Stomach (tissue), 9 donors: ENCODE data around the gene LAMTOR2. TPM values are rescaled to one million over a fixed set of nuclear protein-coding genes. Genes with fewer than 3 reads are reported as not detected.

Source experiments
- DNase-seq, 2 donors: peaks; one replicate each; pipeline versions ENCODE4 v3.0.0 to v3.0.0-alpha.2; 2013 to 2019
- H3K27ac ChIP-seq, 5 donors: fragments of 200-600 bp in 4 of 5; sonication (generic) in 4 of 5; one replicate each; pipeline ENCODE4 v1.5.1; 2013 to 2019; ENCODE audit warnings: mild to moderate bottlenecking in 1 of 5, moderate library complexity in 1 of 5
- H3K27me3 ChIP-seq, 3 donors: fragments of 200-600 bp; sonication (generic); one replicate each; pipeline ENCODE4 v1.5.1; 2017 to 2019; ENCODE audit warnings: mixed run types in 1 of 3
- H3K36me3 ChIP-seq, 4 donors: fragments of 200-600 bp; sonication (generic); 1 replicate in 3 of 4; 2 replicates in 1 of 4; pipeline ENCODE4 v1.5.1; 2016 to 2019
- H3K4me1 ChIP-seq, 4 donors: fragments of 200-600 bp; sonication (generic); one replicate each; pipeline ENCODE4 v1.5.1; 2016 to 2019
- H3K4me3 ChIP-seq, 4 donors: fragments of 200-600 bp; sonication (generic) in 3 of 4; one replicate each; pipeline ENCODE4 v1.5.1; 2016 to 2019; ENCODE audit warnings: mild to moderate bottlenecking in 1 of 4
- H3K9me3 ChIP-seq, 4 donors: fragments of 200-600 bp; sonication (generic); one replicate each; pipeline ENCODE4 v1.5.1; 2016 to 2019
- EP300 ChIP-seq: sonication (generic); formaldehyde crosslinking; IDR thresholded peaks from one replicate; pipeline ENCODE4 v1.6.1; 2017; ENCODE audit warnings: antibody characterized with exemption
- POLR2A ChIP-seq, 4 donors: fragments of 450-650 bp; IDR thresholded peaks; one replicate each; pipeline ENCODE4 v1.6.1; 2016; ENCODE audit warnings: antibody characterized with exemption in 4 of 4, control low read depth in 2 of 4, mild to moderate bottlenecking in 1 of 4, moderate library complexity in 1 of 4
- POLR2AphosphoS5 ChIP-seq, 3 donors: sonication (generic); formaldehyde crosslinking; IDR thresholded peaks; one replicate each; pipeline ENCODE4 v1.6.1; 2016; ENCODE audit warnings: antibody characterized with exemption in 3 of 3
- WGBS, 5 donors: extraction: QIAGEN DNeasy Blood & Tissue Kit in 3 of 5; methylation state at CpG; one replicate each; pipeline versions ENCODE4 v1.1.5 to v1.1.7; 2013 to 2018; 5-methylcytosine and 5-hydroxymethylcytosine counted together
- intact Hi-C: fragments of 100-400 bp; cut with DNase I; formaldehyde crosslinking; loops from one replicate; pipeline ENCODE4 v1.15.1; 2023; ENCODE audit warnings: low total_unique reads
- polyA plus RNA-seq, 3 donors: library from polyadenylated mRNA; stranded (reverse); fragments of 200-250 nt; gene quantifications; one replicate each; pipeline ENCODE4 v1.2.3, GENCODE V29; 2013
- total RNA-seq, 5 donors: library from RNA; depleted of rRNA; stranded (reverse); fragments of >200 nt; gene quantifications; one replicate each; pipeline versions ENCODE4 v1.1.0 to v1.2.3, GENCODE V29; 2014 to 2016
- TF ChIP-seq, protein P1 (sequence below), 7 experiments: fragments of 450-650 bp in 4 of 7; fragments of 200-600 bp in 3 of 7; sonication (generic) in 3 of 7; IDR thresholded peaks; one replicate each; pipeline ENCODE4 v1.5.1; 2016 to 2019; ENCODE audit warnings: antibody characterized with exemption in 7 of 7, control low read depth in 2 of 7, mild to moderate bottlenecking in 1 of 7
- donor health status: healthy with polysubstance abuse.
- donor health status: Bipolar disorder and iron deficiency.
- donor health status: healthy.

LAMTOR2 gene
- total and polyA plus RNA-seq, 8 donors, result 7.0 to 170 (median 40.6) TPM; not detected in 1

DNA sequence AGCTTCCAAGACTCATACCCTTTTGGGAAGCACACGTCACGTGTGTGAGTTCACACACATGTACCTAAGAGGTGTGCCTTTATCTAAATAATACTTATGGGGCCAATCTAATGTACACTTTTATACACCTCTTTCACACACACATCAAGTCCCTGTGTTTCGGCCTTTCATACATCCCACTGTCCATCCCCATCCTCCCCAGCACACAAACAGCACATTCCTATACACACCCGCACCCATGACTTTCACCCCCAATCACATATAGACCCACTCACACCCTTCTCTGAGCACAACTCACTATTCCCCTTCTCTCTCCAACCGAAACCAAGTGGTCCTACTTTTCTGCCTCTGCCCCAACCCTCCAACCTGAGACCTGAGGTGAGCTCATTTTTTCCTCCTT, 24.1 kb downstream of the LAMTOR2 start:
- Histone ChIP-seq H3K9me3 (no peaks in the 10 kb centered on the region), H3K27me3 (peaks cover 0 to 21% (median 0%) of the 10 kb centered on the region in 3 donors), H3K27ac (no peak overlapping the region), H3K4me3 (no peak overlapping the region), H3K4me1 (peaks cover 18 to 54% (median 30%) of the 10 kb centered on the region in 4 donors), H3K36me3 (peaks cover 0 to 2% (median 0%) of the 10 kb centered on the region in 4 donors)
- 61 to 77% (median 70%) methylated on average over 5 of the region's 5 CpGs for WGBS, 5 donors
- DNase-seq, result no peak
- TF ChIP-seq POLR2AphosphoS5 (IDR thresholded peaks at IDR 0.05) (no peak), EP300 (no peak), POLR2A (IDR thresholded peaks at IDR 0.05) (no peak)
- TF ChIP-seq, protein P1, sequence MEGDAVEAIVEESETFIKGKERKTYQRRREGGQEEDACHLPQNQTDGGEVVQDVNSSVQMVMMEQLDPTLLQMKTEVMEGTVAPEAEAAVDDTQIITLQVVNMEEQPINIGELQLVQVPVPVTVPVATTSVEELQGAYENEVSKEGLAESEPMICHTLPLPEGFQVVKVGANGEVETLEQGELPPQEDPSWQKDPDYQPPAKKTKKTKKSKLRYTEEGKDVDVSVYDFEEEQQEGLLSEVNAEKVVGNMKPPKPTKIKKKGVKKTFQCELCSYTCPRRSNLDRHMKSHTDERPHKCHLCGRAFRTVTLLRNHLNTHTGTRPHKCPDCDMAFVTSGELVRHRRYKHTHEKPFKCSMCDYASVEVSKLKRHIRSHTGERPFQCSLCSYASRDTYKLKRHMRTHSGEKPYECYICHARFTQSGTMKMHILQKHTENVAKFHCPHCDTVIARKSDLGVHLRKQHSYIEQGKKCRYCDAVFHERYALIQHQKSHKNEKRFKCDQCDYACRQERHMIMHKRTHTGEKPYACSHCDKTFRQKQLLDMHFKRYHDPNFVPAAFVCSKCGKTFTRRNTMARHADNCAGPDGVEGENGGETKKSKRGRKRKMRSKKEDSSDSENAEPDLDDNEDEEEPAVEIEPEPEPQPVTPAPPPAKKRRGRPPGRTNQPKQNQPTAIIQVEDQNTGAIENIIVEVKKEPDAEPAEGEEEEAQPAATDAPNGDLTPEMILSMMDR (IDR thresholded peaks at IDR 0.05), result no peak
- intact Hi-C loops, result no loop called here

DNA sequence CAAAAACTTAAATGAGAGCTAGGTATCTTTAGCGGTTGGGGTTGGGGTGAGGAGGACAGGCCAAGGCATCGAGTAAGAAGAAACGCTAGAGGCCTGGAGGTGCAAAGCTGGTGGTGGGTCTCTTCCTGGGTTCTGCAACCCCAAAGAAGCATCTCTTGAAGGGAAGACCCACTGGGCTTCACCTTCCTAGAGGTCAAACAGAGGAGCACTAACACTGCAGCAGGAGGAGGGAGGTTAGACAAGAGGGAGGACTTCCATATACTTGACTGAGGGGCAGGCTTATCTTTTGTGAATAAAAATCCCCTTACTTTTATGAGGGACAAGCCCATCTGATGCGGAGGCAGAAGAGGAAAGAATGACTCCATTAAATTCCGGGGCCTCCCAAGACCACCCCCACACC, 25.2 kb downstream of the LAMTOR2 start:
- Histone ChIP-seq H3K4me3 (no peak overlapping the region), H3K27me3 (peaks cover 0 to 21% (median 0%) of the 10 kb centered on the region in 3 donors), H3K27ac (no peak overlapping the region), H3K9me3 (no peaks in the 10 kb centered on the region), H3K36me3 (no peaks in the 10 kb centered on the region), H3K4me1 (peaks cover 23 to 49% (median 32%) of the 10 kb centered on the region in 4 donors)
- WGBS, 5 donors, result 89 to 93% (median 92%) methylated on average over 5 of the region's 5 CpGs
- DNase-seq, result no peak
- intact Hi-C loops, result no loop called here
- no peak for TF ChIP-seq POLR2AphosphoS5 (IDR thresholded peaks at IDR 0.05)
- TF ChIP-seq EP300, result no peak
- TF ChIP-seq, protein P1 (IDR thresholded peaks at IDR 0.05), result no peak
- no peak for TF ChIP-seq POLR2A (IDR thresholded peaks at IDR 0.05)

GRCh38 chr1:156080241-156080862, 25.8 kb downstream of the LAMTOR2 start:
- Histone ChIP-seq H3K36me3 (no peaks in the 10 kb centered on the region), H3K4me1 (peaks cover 23 to 43% (median 32%) of the 10 kb centered on the region in 4 donors), H3K27ac (no peak overlapping the region), H3K9me3 (no peaks in the 10 kb centered on the region), H3K27me3 (peaks cover 0 to 21% (median 0%) of the 10 kb centered on the region in 3 donors), H3K4me3 (no peak overlapping the region)
- intact Hi-C loops, result no loop called here
- 53 to 64% (median 59%) methylated on average over 8 of the region's 8 CpGs for WGBS, 5 donors
- TF ChIP-seq, protein P1 (IDR thresholded peaks at IDR 0.05), result no peak
- no peak for TF ChIP-seq POLR2A (IDR thresholded peaks at IDR 0.05)
- no peak for TF ChIP-seq POLR2AphosphoS5 (IDR thresholded peaks at IDR 0.05)
- no peak for TF ChIP-seq EP300
- DNase-seq, result peak in 1 of 2 donors; percentile 59

DNA sequence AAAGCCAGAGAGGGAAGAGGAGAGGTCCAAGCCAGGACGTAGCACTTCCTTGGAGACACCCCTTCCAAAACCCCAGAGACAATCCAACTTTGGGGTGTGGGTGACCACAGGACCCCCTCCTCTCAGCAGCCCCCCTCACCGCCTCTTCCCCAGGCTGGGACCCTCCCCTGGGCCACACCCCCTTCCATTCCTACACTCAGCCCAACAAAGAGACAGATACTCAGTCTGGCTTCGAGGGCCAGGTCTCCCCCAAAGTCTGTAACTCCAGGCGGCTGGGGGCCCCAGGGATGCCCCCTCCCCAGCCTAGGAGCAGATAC, 26.2 kb downstream of the LAMTOR2 start:
- intact Hi-C loops, result no loop called here
- no peak overlapping the region for H3K27ac ChIP-seq
- DNase-seq, result peak in 1 of 2 donors; percentile 60
- H3K4me3 ChIP-seq, result peak overlapping the region in 1 of 4 donors; percentile 97
- no peaks in the 10 kb centered on the region for H3K36me3 ChIP-seq
- no peaks in the 10 kb centered on the region for H3K9me3 ChIP-seq
- 42 to 69% (median 50%) methylated on average over 4 of the region's 4 CpGs for WGBS, 5 donors
- TF ChIP-seq POLR2AphosphoS5 (IDR thresholded peaks at IDR 0.05) (no peak), POLR2A (IDR thresholded peaks at IDR 0.05) (no peak)
- TF ChIP-seq, protein P1 (IDR thresholded peaks at IDR 0.05), result no peak
- peaks cover 0 to 21% (median 0%) of the 10 kb centered on the region in 3 donors for H3K27me3 ChIP-seq
- peaks cover 22 to 38% (median 30%) of the 10 kb centered on the region in 4 donors for H3K4me1 ChIP-seq
